ENCODE data around the gene FRK. TPM values are rescaled to one million over a fixed set of nuclear protein-coding genes. Genes with fewer than 3 reads are reported as not detected.

FRK gene
- total RNA-seq, 2 donors from 2014 or later: 16.0 to 20.0 TPM

DNA sequence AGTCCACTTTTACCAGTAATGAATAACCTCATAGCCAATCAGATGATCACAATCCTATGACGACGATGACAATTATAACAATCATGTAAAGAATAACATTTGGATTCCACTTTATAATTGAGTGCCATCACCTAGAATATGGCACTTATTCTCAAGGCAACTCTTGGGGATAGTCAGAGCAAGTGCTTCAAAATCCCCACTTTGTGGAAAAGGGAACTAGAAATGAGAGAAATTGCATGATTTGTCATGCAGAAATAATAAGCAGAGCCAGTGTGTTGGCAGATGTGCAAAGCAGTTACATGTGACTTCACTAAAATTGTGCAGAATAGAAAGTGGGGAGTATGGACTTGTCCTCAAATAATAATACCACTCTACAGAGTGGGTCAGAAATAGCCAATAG lies 41.3 kb downstream of the FRK start:
- TF ChIP-seq, protein P1, sequence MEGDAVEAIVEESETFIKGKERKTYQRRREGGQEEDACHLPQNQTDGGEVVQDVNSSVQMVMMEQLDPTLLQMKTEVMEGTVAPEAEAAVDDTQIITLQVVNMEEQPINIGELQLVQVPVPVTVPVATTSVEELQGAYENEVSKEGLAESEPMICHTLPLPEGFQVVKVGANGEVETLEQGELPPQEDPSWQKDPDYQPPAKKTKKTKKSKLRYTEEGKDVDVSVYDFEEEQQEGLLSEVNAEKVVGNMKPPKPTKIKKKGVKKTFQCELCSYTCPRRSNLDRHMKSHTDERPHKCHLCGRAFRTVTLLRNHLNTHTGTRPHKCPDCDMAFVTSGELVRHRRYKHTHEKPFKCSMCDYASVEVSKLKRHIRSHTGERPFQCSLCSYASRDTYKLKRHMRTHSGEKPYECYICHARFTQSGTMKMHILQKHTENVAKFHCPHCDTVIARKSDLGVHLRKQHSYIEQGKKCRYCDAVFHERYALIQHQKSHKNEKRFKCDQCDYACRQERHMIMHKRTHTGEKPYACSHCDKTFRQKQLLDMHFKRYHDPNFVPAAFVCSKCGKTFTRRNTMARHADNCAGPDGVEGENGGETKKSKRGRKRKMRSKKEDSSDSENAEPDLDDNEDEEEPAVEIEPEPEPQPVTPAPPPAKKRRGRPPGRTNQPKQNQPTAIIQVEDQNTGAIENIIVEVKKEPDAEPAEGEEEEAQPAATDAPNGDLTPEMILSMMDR (IDR thresholded peaks at IDR 0.05): no peak
- no peaks in the 10 kb centered on the region for H3K36me3 ChIP-seq
- H3K27me3 ChIP-seq (replicated peaks; ENCODE audit: insufficient read depth): no peaks in the 10 kb centered on the region
- DNase-seq (ENCODE audit: low spot score) (no peak), ATAC-seq (ENCODE audit: insufficient number of reproducible peaks, low FRiP score, low read depth) (no peak)
- no peak overlapping the region for H3K27ac ChIP-seq
- H3K4me1 ChIP-seq (ENCODE audit: control insufficient read depth in 1 of 2, low read depth in 2 of 2): peaks cover 28 to 58% of the 10 kb centered on the region in 2 donors
- no peaks in the 10 kb centered on the region for H3K9me3 ChIP-seq
- H3K4me3 ChIP-seq: no peak overlapping the region

DNA sequence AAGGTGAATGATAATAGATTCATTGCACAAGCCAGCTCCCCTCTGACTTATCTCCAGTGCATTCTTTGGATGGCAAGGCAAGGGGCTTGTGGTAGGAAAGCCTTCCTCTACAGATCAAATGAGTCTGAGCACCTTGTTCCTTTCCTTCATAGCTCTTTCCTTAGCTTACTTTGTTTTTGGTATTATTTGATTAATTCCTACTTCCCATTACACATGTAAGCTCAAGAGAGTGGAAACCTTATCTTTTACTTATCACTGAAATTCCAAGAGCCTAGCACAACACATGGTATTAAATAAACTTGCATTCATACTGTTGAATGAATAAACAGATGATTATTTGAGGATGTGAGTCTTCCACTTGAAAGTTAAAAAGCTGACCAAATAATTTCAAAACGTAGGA lies 41.7 kb downstream of the FRK start:
- Histone ChIP-seq H3K27me3 (replicated peaks; ENCODE audit: insufficient read depth) (no peaks in the 10 kb centered on the region), H3K4me3 (no peak overlapping the region), H3K9me3 (no peaks in the 10 kb centered on the region), H3K4me1 (ENCODE audit: control insufficient read depth in 1 of 2, low read depth in 2 of 2) (peaks cover 28 to 62% of the 10 kb centered on the region in 2 donors), H3K36me3 (no peaks in the 10 kb centered on the region), H3K27ac (peak overlapping the region in 1 of 2 donors; percentile 13)
- DNase-seq (ENCODE audit: low spot score): no peak
- TF ChIP-seq, protein P1 (IDR thresholded peaks at IDR 0.05): no peak
- ATAC-seq (ENCODE audit: insufficient number of reproducible peaks, low FRiP score, low read depth): no peak

DNA sequence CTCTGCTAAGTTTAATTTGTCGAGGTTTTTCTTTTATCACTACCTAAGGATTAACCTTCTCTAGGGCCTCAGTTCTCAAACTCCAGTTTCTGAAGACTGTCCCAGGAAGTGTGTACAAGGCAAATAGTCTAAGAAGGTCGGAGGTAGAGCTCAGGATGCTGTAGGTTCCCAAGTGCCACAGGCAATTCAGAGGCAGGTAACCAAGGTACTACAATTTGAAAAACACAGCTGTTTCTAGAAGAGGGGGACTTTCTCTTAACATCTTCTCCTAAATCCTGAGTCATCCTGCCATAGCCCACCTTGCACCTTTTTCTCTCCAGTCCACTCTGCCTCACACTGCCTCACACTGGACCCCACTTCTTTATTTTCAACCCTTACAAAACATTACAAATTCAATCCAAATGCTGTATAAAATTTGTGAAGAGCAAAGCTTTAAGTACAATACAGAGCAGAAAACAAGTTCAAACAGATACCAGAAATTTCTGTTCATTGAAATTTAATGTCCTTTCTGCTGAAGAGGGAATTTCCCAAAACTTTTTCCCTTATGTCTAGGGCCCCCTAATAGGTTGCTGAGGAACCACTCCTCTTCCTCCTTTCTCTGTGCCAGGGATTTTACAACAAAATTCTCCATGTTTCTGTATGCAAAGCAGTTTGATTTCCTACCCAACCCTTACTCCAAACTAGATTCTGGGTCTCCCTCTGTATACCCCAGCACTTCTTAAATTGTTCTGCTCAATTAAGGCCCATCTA lies 43.0 kb downstream of the FRK start:
- peak overlapping the region; percentile 43 for H3K4me3 ChIP-seq
- H3K4me1 ChIP-seq (ENCODE audit: control insufficient read depth in 1 of 2, low read depth in 2 of 2): peaks cover 28 to 71% of the 10 kb centered on the region in 2 donors
- H3K27ac ChIP-seq: peak overlapping the region; percentile 51 to 67
- TF ChIP-seq, protein P1 (IDR thresholded peaks at IDR 0.05): no peak
- DNase-seq (ENCODE audit: low spot score): no peak
- H3K9me3 ChIP-seq: no peaks in the 10 kb centered on the region
- no peaks in the 10 kb centered on the region for H3K27me3 ChIP-seq (replicated peaks; ENCODE audit: insufficient read depth)
- ATAC-seq (ENCODE audit: insufficient number of reproducible peaks, low FRiP score, low read depth): no peak
- no peaks in the 10 kb centered on the region for H3K36me3 ChIP-seq

DNA sequence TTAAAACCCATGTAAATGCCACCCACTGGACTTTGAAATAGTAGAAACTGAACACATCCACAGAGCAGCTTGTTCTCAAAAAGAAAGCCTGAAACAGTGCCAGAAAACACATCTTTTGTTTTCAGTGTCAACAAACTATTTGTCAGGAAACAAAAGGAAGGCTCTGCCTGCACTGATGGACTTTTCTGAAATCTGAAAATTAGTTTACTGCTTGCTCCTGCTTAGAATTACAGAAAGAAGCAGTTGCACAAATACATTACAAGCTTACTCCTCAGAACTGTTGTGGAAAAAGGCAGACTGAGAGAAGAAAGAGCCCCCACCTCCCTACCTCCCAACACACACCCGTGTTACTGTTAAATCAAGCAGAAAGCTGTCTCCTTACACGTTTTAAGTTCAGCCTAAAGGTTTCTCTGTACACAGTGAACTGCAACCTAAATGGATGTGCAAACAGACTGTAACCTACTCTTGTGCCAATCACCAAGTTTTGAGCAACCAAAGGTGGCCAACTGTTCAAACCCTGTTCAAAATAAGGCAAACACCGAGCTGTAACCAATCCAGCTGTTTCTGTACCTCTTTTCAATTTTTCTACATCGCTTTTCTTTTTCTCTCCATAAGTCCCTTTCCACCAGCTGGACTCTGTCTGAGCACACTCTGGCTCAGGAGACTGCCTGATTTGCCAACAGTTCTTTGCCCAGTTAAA lies 43.7 kb downstream of the FRK start:
- Histone ChIP-seq H3K36me3 (no peaks in the 10 kb centered on the region), H3K4me3 (peak overlapping the region; percentile 43), H3K9me3 (no peaks in the 10 kb centered on the region), H3K4me1 (ENCODE audit: control insufficient read depth in 1 of 2, low read depth in 2 of 2) (peaks cover 33 to 77% of the 10 kb centered on the region in 2 donors), H3K27ac (peak overlapping the region; percentile 51 to 67), H3K27me3 (replicated peaks; ENCODE audit: insufficient read depth) (no peaks in the 10 kb centered on the region)
- TF ChIP-seq, protein P1 (IDR thresholded peaks at IDR 0.05): no peak
- ATAC-seq (ENCODE audit: insufficient number of reproducible peaks, low FRiP score, low read depth) (no peak), DNase-seq (ENCODE audit: low spot score) (no peak)

DNA sequence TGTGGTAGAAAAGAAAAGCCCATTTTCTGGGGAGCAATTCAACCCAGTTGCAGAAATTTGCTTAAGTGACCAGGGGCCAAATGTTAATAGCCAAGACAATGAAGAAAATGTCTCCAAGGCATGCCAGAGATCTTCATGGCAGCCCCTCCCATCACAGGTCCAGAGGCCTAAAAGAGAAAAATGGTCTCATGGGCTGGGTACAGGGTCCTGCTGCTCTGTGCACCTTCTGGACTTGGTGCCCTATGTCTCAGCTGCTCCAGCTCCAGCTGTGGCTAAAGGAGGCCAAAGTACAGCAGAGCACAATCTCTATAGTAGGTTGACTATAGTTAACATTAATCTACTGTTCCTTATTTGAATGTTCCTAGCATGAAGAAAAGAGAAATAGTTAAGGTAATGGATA lies 44.7 kb downstream of the FRK start:
- ATAC-seq (ENCODE audit: insufficient number of reproducible peaks, low FRiP score, low read depth) (no peak), DNase-seq (ENCODE audit: low spot score) (no peak)
- no peak overlapping the region for H3K4me3 ChIP-seq
- H3K27me3 ChIP-seq (replicated peaks; ENCODE audit: insufficient read depth): no peaks in the 10 kb centered on the region
- TF ChIP-seq, protein P1 (IDR thresholded peaks at IDR 0.05): no peak
- no peaks in the 10 kb centered on the region for H3K9me3 ChIP-seq
- H3K36me3 ChIP-seq: no peaks in the 10 kb centered on the region
- peaks cover 36 to 87% of the 10 kb centered on the region in 2 donors for H3K4me1 ChIP-seq (ENCODE audit: control insufficient read depth in 1 of 2, low read depth in 2 of 2)
- peak overlapping the region; percentile 42 to 67 for H3K27ac ChIP-seq
